ENCODE data around the gene CCNY. TPM values are rescaled to one million over a fixed set of nuclear protein-coding genes. Genes with fewer than 3 reads are reported as not detected.

The CCNY gene
- total and polyA plus RNA-seq, 8 donors, result 5.8 to 99.6 (median 37.7) TPM

- peaks cover 0 to 5% (median 0%) of the 10 kb centered on the region in 4 donors for H3K4me1 ChIP-seq
- no peaks in the 10 kb centered on the region for H3K36me3 ChIP-seq
- intact Hi-C loops (cut with DNase I; ENCODE audit: low total_unique reads), result no loop called here
- TF ChIP-seq POLR2AphosphoS5 (IDR thresholded peaks at IDR 0.05) (no peak), POLR2A (IDR thresholded peaks at IDR 0.05) (no peak), EP300 (IDR thresholded peaks at IDR 0.05) (no peak)
- TF ChIP-seq, protein P1, sequence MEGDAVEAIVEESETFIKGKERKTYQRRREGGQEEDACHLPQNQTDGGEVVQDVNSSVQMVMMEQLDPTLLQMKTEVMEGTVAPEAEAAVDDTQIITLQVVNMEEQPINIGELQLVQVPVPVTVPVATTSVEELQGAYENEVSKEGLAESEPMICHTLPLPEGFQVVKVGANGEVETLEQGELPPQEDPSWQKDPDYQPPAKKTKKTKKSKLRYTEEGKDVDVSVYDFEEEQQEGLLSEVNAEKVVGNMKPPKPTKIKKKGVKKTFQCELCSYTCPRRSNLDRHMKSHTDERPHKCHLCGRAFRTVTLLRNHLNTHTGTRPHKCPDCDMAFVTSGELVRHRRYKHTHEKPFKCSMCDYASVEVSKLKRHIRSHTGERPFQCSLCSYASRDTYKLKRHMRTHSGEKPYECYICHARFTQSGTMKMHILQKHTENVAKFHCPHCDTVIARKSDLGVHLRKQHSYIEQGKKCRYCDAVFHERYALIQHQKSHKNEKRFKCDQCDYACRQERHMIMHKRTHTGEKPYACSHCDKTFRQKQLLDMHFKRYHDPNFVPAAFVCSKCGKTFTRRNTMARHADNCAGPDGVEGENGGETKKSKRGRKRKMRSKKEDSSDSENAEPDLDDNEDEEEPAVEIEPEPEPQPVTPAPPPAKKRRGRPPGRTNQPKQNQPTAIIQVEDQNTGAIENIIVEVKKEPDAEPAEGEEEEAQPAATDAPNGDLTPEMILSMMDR (IDR thresholded peaks at IDR 0.05), result no peak
- no peak overlapping the region for H3K4me3 ChIP-seq
- H3K27me3 ChIP-seq, result no peaks in the 10 kb centered on the region
- no peaks in the 10 kb centered on the region for H3K9me3 ChIP-seq
- no peak overlapping the region for H3K27ac ChIP-seq
- WGBS, 5 donors, result 54 to 71% (median 63%) methylated on average over 3 of the region's 3 CpGs
- DNase-seq, result no peak
Measured at GRCh38 chr10:35299016-35299415, 37.3 kb upstream of the CCNY start.

DNA sequence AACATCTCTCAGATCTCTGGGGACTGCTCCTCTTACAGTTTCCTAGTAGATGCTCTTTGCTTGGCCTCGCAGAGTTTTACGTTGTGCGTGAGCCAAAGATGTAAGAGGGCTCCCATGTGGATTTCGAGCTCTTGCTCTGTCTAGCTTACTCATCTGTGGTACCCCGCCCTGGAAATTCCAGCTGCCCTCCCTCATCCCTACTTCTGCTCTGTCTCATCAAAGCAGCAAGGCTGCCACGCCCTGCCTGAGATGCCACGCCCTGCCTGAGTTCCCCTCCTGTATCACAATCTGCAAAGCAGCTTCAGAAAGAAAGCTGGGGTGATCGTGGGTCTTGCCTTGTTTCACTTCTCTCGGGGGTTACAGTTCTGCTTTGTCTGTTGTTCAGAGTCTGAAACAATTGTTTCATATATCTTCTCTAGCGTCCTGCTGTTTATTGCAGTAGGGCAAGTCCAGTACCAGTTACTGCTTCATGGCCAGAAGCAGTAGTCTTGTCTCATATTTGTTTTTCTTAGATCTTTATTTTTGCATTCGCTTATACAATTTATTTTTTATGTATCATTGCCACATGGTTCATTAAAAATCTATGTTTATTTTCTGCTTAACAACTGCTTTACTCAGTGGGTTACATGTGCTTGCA is 36.1 kb upstream of the CCNY start:
- no peak for TF ChIP-seq POLR2AphosphoS5 (IDR thresholded peaks at IDR 0.05)
- TF ChIP-seq EP300 (IDR thresholded peaks at IDR 0.05), result no peak
- TF ChIP-seq, protein P1 (IDR thresholded peaks at IDR 0.05), result no peak
- no peak for TF ChIP-seq POLR2A (IDR thresholded peaks at IDR 0.05)

GRCh38 chr10:35304649-35305048 is 31.7 kb upstream of the CCNY start:
- H3K27me3 ChIP-seq, result no peaks in the 10 kb centered on the region
- H3K36me3 ChIP-seq, result no peaks in the 10 kb centered on the region
- WGBS, 5 donors, result 40 to 61% (median 56%) methylated on average over 2 of the region's 2 CpGs
- H3K9me3 ChIP-seq, result no peaks in the 10 kb centered on the region
- TF ChIP-seq EP300 (IDR thresholded peaks at IDR 0.05) (no peak), POLR2AphosphoS5 (IDR thresholded peaks at IDR 0.05) (no peak), POLR2A (IDR thresholded peaks at IDR 0.05) (no peak)
- TF ChIP-seq, protein P1 (IDR thresholded peaks at IDR 0.05), result no peak
- DNase-seq, result no peak
- intact Hi-C loops (cut with DNase I; ENCODE audit: low total_unique reads), result no loop called here
- H3K27ac ChIP-seq, result no peak overlapping the region
- peaks cover 0 to 11% (median 5%) of the 10 kb centered on the region in 4 donors for H3K4me1 ChIP-seq
- H3K4me3 ChIP-seq, result no peak overlapping the region

More for the DNA sequence above, 36.1 kb upstream of the CCNY start:
- peak in 1 of 2 donors; percentile 24 for DNase-seq
- peaks cover 0 to 5% (median 0%) of the 10 kb centered on the region in 4 donors for H3K4me1 ChIP-seq
- WGBS, 5 donors, result 45 to 59% (median 57%) methylated on average over 11 of the region's 11 CpGs
- intact Hi-C loops (cut with DNase I; ENCODE audit: low total_unique reads), result no loop called here
- H3K27me3 ChIP-seq, result no peaks in the 10 kb centered on the region
- no peak overlapping the region for H3K27ac ChIP-seq
- H3K36me3 ChIP-seq, result no peaks in the 10 kb centered on the region
- no peak overlapping the region for H3K4me3 ChIP-seq
- H3K9me3 ChIP-seq, result no peaks in the 10 kb centered on the region

DNA sequence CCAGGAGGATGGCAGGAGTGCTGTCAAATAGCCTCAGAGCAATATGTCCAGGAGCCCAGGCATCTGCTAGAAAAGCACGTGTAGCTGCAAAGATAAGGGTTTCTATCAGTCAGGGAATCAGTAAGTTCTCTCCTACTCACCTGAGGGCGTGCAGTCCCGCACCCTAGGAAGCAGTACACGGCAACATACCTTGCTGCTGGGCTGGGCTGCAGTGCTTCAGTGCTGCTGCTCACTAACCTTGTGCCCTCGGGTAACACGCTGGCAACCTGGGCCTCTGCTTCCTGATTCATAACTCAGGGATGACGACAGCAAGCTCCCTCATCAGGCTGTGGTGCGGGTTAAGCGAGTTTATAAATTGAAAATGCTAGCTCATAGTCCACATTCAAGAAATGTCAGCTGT is 29.5 kb upstream of the CCNY start:
- WGBS, 5 donors, result 10 to 31% (median 23%) methylated on average over 9 of the region's 9 CpGs
- intact Hi-C loops (cut with DNase I; ENCODE audit: low total_unique reads), result no loop called here
- H3K4me1 ChIP-seq, result peaks cover 0 to 10% (median 3%) of the 10 kb centered on the region in 4 donors
- peak overlapping the region in 4 of 5 donors; percentile 36 to 71 (median 42) for H3K27ac ChIP-seq
- H3K27me3 ChIP-seq, result no peaks in the 10 kb centered on the region
- peak; percentile 70 to 90 for DNase-seq
- no peaks in the 10 kb centered on the region for H3K9me3 ChIP-seq
- no peaks in the 10 kb centered on the region for H3K36me3 ChIP-seq
- TF ChIP-seq POLR2AphosphoS5 (IDR thresholded peaks at IDR 0.05) (no peak), POLR2A (IDR thresholded peaks at IDR 0.05) (no peak), EP300 (IDR thresholded peaks at IDR 0.05) (no peak)
- TF ChIP-seq, protein P1 (IDR thresholded peaks at IDR 0.05), result no peak
- H3K4me3 ChIP-seq, result no peak overlapping the region
